Esophagus muscularis mucosa (tissue), 4 donors: Measurements from ENCODE around the gene MT1HL1. TPM values are rescaled to one million over a fixed set of nuclear protein-coding genes. Genes with fewer than 3 reads are reported as not detected.

Source experiments
- DNase-seq: peaks from one replicate; pipeline ENCODE4 v3.0.0-alpha.2; 2017; ENCODE audit errors: extremely low spot score
- H3K27ac ChIP-seq, 4 donors: fragments of 200-600 bp; sonication (generic); replicated peaks in 1 of 4; 1 replicate in 3 of 4; 2 replicates in 1 of 4; pipeline ENCODE4 v1.5.1; 2016 to 2019; ENCODE audit warnings: mild to moderate bottlenecking in 1 of 4
- H3K27me3 ChIP-seq, 4 donors: fragments of 200-600 bp; sonication (generic); one replicate each; pipeline versions ENCODE4 v1.5.1 to v1.6.0; 2016 to 2019
- H3K36me3 ChIP-seq, 4 donors: fragments of 200-600 bp; sonication (generic); one replicate each; pipeline ENCODE4 v1.5.1; 2016 to 2019
- H3K4me1 ChIP-seq, 4 donors: fragments of 200-600 bp; sonication (generic); one replicate each; pipeline ENCODE4 v1.5.1; 2016 to 2019
- H3K4me3 ChIP-seq, 4 donors: fragments of 200-600 bp; sonication (generic); 1 replicate in 2 of 4; 2 replicates in 2 of 4; pipeline ENCODE4 v1.5.1; 2016 to 2019; ENCODE audit warnings: mild to moderate bottlenecking in 4 of 4, moderate library complexity in 1 of 4
- H3K9me3 ChIP-seq, 4 donors: fragments of 200-600 bp; sonication (generic); 1 replicate in 3 of 4; 2 replicates in 1 of 4; pipeline ENCODE4 v1.5.1; 2016 to 2019
- CTCF ChIP-seq, 3 experiments: fragments of 200-600 bp in 2 of 3; fragments of 450-650 bp in 1 of 3; sonication (generic) in 2 of 3; IDR thresholded peaks; one replicate each; pipeline ENCODE4 v1.5.1; 2017 to 2019; ENCODE audit warnings: antibody characterized with exemption in 3 of 3, mild to moderate bottlenecking in 2 of 3, moderate library complexity in 1 of 3
- EP300 ChIP-seq: sonication (generic); formaldehyde crosslinking; IDR thresholded peaks from one replicate; pipeline ENCODE4 v1.6.1; 2017; ENCODE audit warnings: antibody characterized with exemption
- POLR2A ChIP-seq: fragments of 450-650 bp; IDR thresholded peaks from one replicate; pipeline ENCODE4 v1.6.1; 2017; ENCODE audit warnings: antibody characterized with exemption, moderate library complexity, mild to moderate bottlenecking, low read depth
- POLR2AphosphoS5 ChIP-seq, 2 donors: sonication (generic); formaldehyde crosslinking; IDR thresholded peaks; one replicate each; pipeline ENCODE4 v1.6.1; 2017; ENCODE audit warnings: antibody characterized with exemption in 2 of 2
- WGBS: methylation state at CpG from one replicate; pipeline ENCODE4 v1.1.5; 2018; 5-methylcytosine and 5-hydroxymethylcytosine counted together
- intact Hi-C: fragments of 100-400 bp; cut with DNase I; formaldehyde crosslinking; loops from one replicate; pipeline ENCODE4 v1.15.1; 2023
- total RNA-seq, 4 donors: library from RNA; depleted of rRNA; stranded (reverse); fragments of >200 nt; gene quantifications; one replicate each; pipeline versions ENCODE4 v1.1.0 to v1.2.1, GENCODE V29; 2016

Gene MT1HL1
- total RNA-seq, 4 donors from 2014 or later: not detected

GRCh38 chr1:236966636-236967035 is 37.6 kb downstream of the MT1HL1 start:
- no peak overlapping the region for H3K27ac ChIP-seq

GRCh38 chr1:236963920-236964319 is 40.3 kb downstream of the MT1HL1 start:
- intact Hi-C loops: no loop called here
- H3K9me3 ChIP-seq: no peaks in the 10 kb centered on the region
- H3K4me3 ChIP-seq: no peak overlapping the region
- H3K4me1 ChIP-seq: no peaks in the 10 kb centered on the region
- DNase-seq: no peak
- no peak overlapping the region for H3K27ac ChIP-seq
- WGBS: 89% methylated on average over 2 of the region's 2 CpGs
- TF ChIP-seq POLR2AphosphoS5 (IDR thresholded peaks at IDR 0.05) (no peak), POLR2A (no peak), EP300 (no peak), CTCF (IDR thresholded peaks at IDR 0.05) (no peak)
- H3K27me3 ChIP-seq: no peaks in the 10 kb centered on the region
- no peaks in the 10 kb centered on the region for H3K36me3 ChIP-seq

More at GRCh38 chr1:236966636-236967035, 37.6 kb downstream of the MT1HL1 start:
- 93% methylated on average over 6 of the region's 6 CpGs for WGBS
- TF ChIP-seq POLR2A (no peak), POLR2AphosphoS5 (IDR thresholded peaks at IDR 0.05) (no peak), CTCF (IDR thresholded peaks at IDR 0.05) (no peak), EP300 (no peak)
- Histone ChIP-seq H3K4me3 (no peak overlapping the region), H3K4me1 (no peaks in the 10 kb centered on the region), H3K36me3 (no peaks in the 10 kb centered on the region), H3K27me3 (no peaks in the 10 kb centered on the region), H3K9me3 (no peaks in the 10 kb centered on the region)
- intact Hi-C loops: no loop called here
- no peak for DNase-seq

GRCh38 chr1:236959112-236959511 is 45.1 kb downstream of the MT1HL1 start:
- Histone ChIP-seq H3K27me3 (no peaks in the 10 kb centered on the region), H3K4me1 (no peaks in the 10 kb centered on the region), H3K4me3 (no peak overlapping the region), H3K36me3 (no peaks in the 10 kb centered on the region), H3K9me3 (peaks cover 0 to under 1% (median 0%) of the 10 kb centered on the region in 4 donors), H3K27ac (no peak overlapping the region)
- WGBS: 96% methylated on average over 2 of the region's 2 CpGs
- no peak for DNase-seq
- intact Hi-C loops: no loop called here
- TF ChIP-seq POLR2AphosphoS5 (IDR thresholded peaks at IDR 0.05) (no peak), CTCF (IDR thresholded peaks at IDR 0.05) (no peak), POLR2A (no peak), EP300 (no peak)

GRCh38 chr1:236957235-236957634 is 47.0 kb downstream of the MT1HL1 start:
- Histone ChIP-seq H3K9me3 (peaks cover 0 to 3% (median 0%) of the 10 kb centered on the region in 4 donors), H3K27ac (no peak overlapping the region), H3K4me1 (peaks cover 6 to 15% (median 13%) of the 10 kb centered on the region in 4 donors), H3K27me3 (no peaks in the 10 kb centered on the region), H3K4me3 (no peak overlapping the region), H3K36me3 (no peaks in the 10 kb centered on the region)
- WGBS: 90% methylated on average over 5 of the region's 5 CpGs
- no peak for TF ChIP-seq POLR2AphosphoS5 (IDR thresholded peaks at IDR 0.05)
- no peak for TF ChIP-seq POLR2A
- TF ChIP-seq CTCF (IDR thresholded peaks at IDR 0.05): no peak
- no peak for TF ChIP-seq EP300
- intact Hi-C loops: no loop called here
- no peak for DNase-seq

Other genes starting within 250 kb of the MT1HL1 start
- gene MTR, start 209.1 kb downstream of the MT1HL1 start, total RNA-seq: 10 to 100 TPM; 29.7 to 43.4 (median 34.6) TPM
- gene RYR2, start 37.7 kb upstream of the MT1HL1 start, total RNA-seq: 10 to 100 TPM; 29.8 to 56.3 (median 38.9) TPM